Measurements from ENCODE around the gene HS6ST3. TPM values are rescaled to one million over a fixed set of nuclear protein-coding genes. Genes with fewer than 3 reads are reported as not detected.

HS6ST3 gene
- total RNA-seq, 1 experiment from 2014 or later = 1.2 TPM

DNA sequence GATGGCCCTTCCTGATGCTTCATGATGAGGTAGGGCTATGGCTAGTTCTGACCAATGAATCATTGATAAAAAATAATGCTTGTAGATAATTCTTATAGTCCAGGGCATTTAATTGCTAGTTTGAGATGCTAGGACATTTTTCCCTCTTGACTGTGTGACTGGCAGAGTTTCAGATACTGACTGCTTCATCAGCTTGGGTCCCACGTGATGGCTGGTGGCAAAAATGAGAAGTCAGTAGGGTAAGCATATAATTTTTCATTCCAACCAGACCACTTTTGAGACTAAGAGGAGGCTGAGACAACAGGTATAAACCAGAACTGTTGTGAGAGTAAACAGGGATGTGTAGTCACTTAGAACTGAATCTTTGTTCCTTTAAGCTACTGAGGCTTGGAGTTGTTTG lies 183.3 kb downstream of the HS6ST3 start:
- Mint-ChIP-seq H3K9me3 (peaks cover 9% of the 10 kb centered on the region; the same call in 1 of the 2 replicates), H3K4me1 (peaks cover 12% of the 10 kb centered on the region), H3K27me3 (ENCODE audit: low read depth) (no peaks in the 10 kb centered on the region), H3K27ac (no peak overlapping the region), H3K36me3 (no peaks in the 10 kb centered on the region), H3K4me3 (no peak overlapping the region)
- no peak for DNase-seq (ENCODE audit: low spot score)
- TF ChIP-seq, protein P1, sequence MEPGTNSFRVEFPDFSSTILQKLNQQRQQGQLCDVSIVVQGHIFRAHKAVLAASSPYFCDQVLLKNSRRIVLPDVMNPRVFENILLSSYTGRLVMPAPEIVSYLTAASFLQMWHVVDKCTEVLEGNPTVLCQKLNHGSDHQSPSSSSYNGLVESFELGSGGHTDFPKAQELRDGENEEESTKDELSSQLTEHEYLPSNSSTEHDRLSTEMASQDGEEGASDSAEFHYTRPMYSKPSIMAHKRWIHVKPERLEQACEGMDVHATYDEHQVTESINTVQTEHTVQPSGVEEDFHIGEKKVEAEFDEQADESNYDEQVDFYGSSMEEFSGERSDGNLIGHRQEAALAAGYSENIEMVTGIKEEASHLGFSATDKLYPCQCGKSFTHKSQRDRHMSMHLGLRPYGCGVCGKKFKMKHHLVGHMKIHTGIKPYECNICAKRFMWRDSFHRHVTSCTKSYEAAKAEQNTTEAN (CRISPR knock-in tag; IDR thresholded peaks at IDR 0.05) = no peak
- TF ChIP-seq IRF2 (CRISPR knock-in tag; IDR thresholded peaks at IDR 0.05; ENCODE audit: borderline replicate concordance, low read depth) (no peak), PRRX2 (CRISPR knock-in tag; IDR thresholded peaks at IDR 0.05) (no peak), NFE2L1 (CRISPR knock-in tag; IDR thresholded peaks at IDR 0.05) (no peak), MXD4 (CRISPR knock-in tag; IDR thresholded peaks at IDR 0.05; ENCODE audit: borderline replicate concordance) (no peak)
- TF ChIP-seq, protein P2, sequence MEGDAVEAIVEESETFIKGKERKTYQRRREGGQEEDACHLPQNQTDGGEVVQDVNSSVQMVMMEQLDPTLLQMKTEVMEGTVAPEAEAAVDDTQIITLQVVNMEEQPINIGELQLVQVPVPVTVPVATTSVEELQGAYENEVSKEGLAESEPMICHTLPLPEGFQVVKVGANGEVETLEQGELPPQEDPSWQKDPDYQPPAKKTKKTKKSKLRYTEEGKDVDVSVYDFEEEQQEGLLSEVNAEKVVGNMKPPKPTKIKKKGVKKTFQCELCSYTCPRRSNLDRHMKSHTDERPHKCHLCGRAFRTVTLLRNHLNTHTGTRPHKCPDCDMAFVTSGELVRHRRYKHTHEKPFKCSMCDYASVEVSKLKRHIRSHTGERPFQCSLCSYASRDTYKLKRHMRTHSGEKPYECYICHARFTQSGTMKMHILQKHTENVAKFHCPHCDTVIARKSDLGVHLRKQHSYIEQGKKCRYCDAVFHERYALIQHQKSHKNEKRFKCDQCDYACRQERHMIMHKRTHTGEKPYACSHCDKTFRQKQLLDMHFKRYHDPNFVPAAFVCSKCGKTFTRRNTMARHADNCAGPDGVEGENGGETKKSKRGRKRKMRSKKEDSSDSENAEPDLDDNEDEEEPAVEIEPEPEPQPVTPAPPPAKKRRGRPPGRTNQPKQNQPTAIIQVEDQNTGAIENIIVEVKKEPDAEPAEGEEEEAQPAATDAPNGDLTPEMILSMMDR (IDR thresholded peaks at IDR 0.05) = no peak
- TF ChIP-seq, protein P3, sequence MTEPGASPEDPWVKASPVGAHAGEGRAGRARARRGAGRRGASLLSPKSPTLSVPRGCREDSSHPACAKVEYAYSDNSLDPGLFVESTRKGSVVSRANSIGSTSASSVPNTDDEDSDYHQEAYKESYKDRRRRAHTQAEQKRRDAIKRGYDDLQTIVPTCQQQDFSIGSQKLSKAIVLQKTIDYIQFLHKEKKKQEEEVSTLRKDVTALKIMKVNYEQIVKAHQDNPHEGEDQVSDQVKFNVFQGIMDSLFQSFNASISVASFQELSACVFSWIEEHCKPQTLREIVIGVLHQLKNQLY (CRISPR knock-in tag; IDR thresholded peaks at IDR 0.05) = no peak
- TF ChIP-seq, protein P4, sequence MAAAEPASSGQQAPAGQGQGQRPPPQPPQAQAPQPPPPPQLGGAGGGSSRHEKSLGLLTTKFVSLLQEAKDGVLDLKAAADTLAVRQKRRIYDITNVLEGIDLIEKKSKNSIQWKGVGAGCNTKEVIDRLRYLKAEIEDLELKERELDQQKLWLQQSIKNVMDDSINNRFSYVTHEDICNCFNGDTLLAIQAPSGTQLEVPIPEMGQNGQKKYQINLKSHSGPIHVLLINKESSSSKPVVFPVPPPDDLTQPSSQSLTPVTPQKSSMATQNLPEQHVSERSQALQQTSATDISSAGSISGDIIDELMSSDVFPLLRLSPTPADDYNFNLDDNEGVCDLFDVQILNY (CRISPR knock-in tag; IDR thresholded peaks at IDR 0.05) = no peak
- CTCF ChIA-PET = interaction anchor here (1.4 kb wide), 1 partner anchor 44 kb away, joined by 3 read pairs; no protein-coding TSS in a partner anchor
- POLR2A ChIA-PET = no interaction called here
- no peak for ATAC-seq

DNA sequence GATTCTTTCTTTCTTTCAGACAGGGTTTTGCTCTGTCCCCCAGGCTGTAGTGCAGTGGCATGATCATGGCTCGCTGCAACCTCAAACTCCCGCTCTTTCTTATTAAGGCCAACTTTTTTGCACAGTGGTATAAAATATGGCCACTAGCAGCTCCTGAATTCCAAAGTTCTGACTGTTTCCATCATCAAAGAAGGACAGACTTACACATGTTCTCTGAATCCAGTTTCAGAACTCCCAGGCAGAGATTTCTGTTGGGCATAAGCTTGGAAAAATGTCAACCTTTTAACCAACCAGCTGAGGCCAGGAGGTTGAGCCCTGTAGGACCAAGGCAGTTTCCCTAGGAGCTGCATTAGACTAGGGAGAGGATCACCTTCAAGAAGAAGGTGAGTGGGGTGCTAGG lies 184.1 kb downstream of the HS6ST3 start:
- Mint-ChIP-seq H3K27me3 (ENCODE audit: low read depth) (no peaks in the 10 kb centered on the region), H3K9me3 (peaks cover 6% of the 10 kb centered on the region; the same call in 1 of the 2 replicates), H3K36me3 (no peaks in the 10 kb centered on the region), H3K27ac (no peak overlapping the region), H3K4me1 (peaks cover 12% of the 10 kb centered on the region), H3K4me3 (no peak overlapping the region)
- no peak for DNase-seq (ENCODE audit: low spot score)
- TF ChIP-seq ZNF423 (CRISPR knock-in tag; IDR thresholded peaks at IDR 0.05) (no peak), ZNF263 (CRISPR knock-in tag; IDR thresholded peaks at IDR 0.05; ENCODE audit: low read depth) (no peak), ELF4 (CRISPR knock-in tag; IDR thresholded peaks at IDR 0.05; ENCODE audit: low read depth) (no peak), KAT7 (CRISPR knock-in tag; IDR thresholded peaks at IDR 0.05; ENCODE audit: borderline replicate concordance) (no peak), SMAD4 (CRISPR knock-in tag; IDR thresholded peaks at IDR 0.05) (no peak), RELA (CRISPR knock-in tag; IDR thresholded peaks at IDR 0.05; ENCODE audit: borderline replicate concordance) (no peak), JAZF1 (CRISPR knock-in tag; IDR thresholded peaks at IDR 0.05) (no peak), TCF7 (CRISPR knock-in tag; IDR thresholded peaks at IDR 0.05; ENCODE audit: low read depth) (no peak), GABPB1 (CRISPR knock-in tag; IDR thresholded peaks at IDR 0.05) (no peak)
- TF ChIP-seq, protein P4 (CRISPR knock-in tag; IDR thresholded peaks at IDR 0.05) = no peak
- TF ChIP-seq, protein P5, sequence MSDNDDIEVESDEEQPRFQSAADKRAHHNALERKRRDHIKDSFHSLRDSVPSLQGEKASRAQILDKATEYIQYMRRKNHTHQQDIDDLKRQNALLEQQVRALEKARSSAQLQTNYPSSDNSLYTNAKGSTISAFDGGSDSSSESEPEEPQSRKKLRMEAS (CRISPR knock-in tag; IDR thresholded peaks at IDR 0.05) = no peak
- TF ChIP-seq, protein P6, sequence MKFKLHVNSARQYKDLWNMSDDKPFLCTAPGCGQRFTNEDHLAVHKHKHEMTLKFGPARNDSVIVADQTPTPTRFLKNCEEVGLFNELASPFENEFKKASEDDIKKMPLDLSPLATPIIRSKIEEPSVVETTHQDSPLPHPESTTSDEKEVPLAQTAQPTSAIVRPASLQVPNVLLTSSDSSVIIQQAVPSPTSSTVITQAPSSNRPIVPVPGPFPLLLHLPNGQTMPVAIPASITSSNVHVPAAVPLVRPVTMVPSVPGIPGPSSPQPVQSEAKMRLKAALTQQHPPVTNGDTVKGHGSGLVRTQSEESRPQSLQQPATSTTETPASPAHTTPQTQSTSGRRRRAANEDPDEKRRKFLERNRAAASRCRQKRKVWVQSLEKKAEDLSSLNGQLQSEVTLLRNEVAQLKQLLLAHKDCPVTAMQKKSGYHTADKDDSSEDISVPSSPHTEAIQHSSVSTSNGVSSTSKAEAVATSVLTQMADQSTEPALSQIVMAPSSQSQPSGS (CRISPR knock-in tag; IDR thresholded peaks at IDR 0.05; ENCODE audit: borderline replicate concordance, low read depth) = no peak
- TF ChIP-seq, protein P7, sequence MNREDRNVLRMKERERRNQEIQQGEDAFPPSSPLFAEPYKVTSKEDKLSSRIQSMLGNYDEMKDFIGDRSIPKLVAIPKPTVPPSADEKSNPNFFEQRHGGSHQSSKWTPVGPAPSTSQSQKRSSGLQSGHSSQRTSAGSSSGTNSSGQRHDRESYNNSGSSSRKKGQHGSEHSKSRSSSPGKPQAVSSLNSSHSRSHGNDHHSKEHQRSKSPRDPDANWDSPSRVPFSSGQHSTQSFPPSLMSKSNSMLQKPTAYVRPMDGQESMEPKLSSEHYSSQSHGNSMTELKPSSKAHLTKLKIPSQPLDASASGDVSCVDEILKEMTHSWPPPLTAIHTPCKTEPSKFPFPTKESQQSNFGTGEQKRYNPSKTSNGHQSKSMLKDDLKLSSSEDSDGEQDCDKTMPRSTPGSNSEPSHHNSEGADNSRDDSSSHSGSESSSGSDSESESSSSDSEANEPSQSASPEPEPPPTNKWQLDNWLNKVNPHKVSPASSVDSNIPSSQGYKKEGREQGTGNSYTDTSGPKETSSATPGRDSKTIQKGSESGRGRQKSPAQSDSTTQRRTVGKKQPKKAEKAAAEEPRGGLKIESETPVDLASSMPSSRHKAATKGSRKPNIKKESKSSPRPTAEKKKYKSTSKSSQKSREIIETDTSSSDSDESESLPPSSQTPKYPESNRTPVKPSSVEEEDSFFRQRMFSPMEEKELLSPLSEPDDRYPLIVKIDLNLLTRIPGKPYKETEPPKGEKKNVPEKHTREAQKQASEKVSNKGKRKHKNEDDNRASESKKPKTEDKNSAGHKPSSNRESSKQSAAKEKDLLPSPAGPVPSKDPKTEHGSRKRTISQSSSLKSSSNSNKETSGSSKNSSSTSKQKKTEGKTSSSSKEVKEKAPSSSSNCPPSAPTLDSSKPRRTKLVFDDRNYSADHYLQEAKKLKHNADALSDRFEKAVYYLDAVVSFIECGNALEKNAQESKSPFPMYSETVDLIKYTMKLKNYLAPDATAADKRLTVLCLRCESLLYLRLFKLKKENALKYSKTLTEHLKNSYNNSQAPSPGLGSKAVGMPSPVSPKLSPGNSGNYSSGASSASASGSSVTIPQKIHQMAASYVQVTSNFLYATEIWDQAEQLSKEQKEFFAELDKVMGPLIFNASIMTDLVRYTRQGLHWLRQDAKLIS (CRISPR knock-in tag; IDR thresholded peaks at IDR 0.05; ENCODE audit: borderline replicate concordance) = no peak
- TF ChIP-seq, protein P8, sequence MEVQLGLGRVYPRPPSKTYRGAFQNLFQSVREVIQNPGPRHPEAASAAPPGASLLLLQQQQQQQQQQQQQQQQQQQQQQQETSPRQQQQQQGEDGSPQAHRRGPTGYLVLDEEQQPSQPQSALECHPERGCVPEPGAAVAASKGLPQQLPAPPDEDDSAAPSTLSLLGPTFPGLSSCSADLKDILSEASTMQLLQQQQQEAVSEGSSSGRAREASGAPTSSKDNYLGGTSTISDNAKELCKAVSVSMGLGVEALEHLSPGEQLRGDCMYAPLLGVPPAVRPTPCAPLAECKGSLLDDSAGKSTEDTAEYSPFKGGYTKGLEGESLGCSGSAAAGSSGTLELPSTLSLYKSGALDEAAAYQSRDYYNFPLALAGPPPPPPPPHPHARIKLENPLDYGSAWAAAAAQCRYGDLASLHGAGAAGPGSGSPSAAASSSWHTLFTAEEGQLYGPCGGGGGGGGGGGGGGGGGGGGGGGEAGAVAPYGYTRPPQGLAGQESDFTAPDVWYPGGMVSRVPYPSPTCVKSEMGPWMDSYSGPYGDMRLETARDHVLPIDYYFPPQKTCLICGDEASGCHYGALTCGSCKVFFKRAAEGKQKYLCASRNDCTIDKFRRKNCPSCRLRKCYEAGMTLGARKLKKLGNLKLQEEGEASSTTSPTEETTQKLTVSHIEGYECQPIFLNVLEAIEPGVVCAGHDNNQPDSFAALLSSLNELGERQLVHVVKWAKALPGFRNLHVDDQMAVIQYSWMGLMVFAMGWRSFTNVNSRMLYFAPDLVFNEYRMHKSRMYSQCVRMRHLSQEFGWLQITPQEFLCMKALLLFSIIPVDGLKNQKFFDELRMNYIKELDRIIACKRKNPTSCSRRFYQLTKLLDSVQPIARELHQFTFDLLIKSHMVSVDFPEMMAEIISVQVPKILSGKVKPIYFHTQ (CRISPR knock-in tag; IDR thresholded peaks at IDR 0.05) = no peak
- POLR2A ChIA-PET = interaction anchor here (0.6 kb wide), 1 partner anchor 1002 kb away, joined by 4 read pairs; no protein-coding TSS in a partner anchor
- ATAC-seq = no peak
- CTCF ChIA-PET = interaction anchor here (1.4 kb wide), 1 partner anchor 45 kb away, joined by 3 read pairs; no protein-coding TSS in a partner anchor

All from WTC11 (cell line).